ENCODE results near the gene PBRM1. TPM values are rescaled to one million over a fixed set of nuclear protein-coding genes. Genes with fewer than 3 reads are reported as not detected.

Gene PBRM1
- total RNA-seq, 1 experiment from 2014 or later = 4.4 TPM

GRCh38 chr3:52507359-52507758 lies 178.4 kb downstream of the PBRM1 start:
- no peak for DNase-seq (ENCODE audit: low read depth)
- in situ Hi-C loops (cut with HindIII; ENCODE audit: low pct_unique_long_range_greater_than_20kb, low sequenced_read_pairs) = no loop called here

GRCh38 chr3:52506266-52506966 lies 179.3 kb downstream of the PBRM1 start:
- DNase-seq (ENCODE audit: low read depth) = no peak
- in situ Hi-C loops (cut with HindIII; ENCODE audit: low pct_unique_long_range_greater_than_20kb, low sequenced_read_pairs) = no loop called here

GRCh38 chr3:52504977-52505376 lies 180.7 kb downstream of the PBRM1 start:
- in situ Hi-C loops (cut with HindIII; ENCODE audit: low pct_unique_long_range_greater_than_20kb, low sequenced_read_pairs) = no loop called here
- no peak for DNase-seq (ENCODE audit: low read depth)

- DNase-seq (ENCODE audit: low read depth) = no peak
- in situ Hi-C loops (cut with HindIII; ENCODE audit: low pct_unique_long_range_greater_than_20kb, low sequenced_read_pairs) = no loop called here
Measured at GRCh38 chr3:52503788-52504424, 181.8 kb downstream of the PBRM1 start.

GRCh38 chr3:52502808-52503350 lies 182.8 kb downstream of the PBRM1 start:
- DNase-seq (ENCODE audit: low read depth) = no peak
- in situ Hi-C loops (cut with HindIII; ENCODE audit: low pct_unique_long_range_greater_than_20kb, low sequenced_read_pairs) = no loop called here

- in situ Hi-C loops (cut with HindIII; ENCODE audit: low pct_unique_long_range_greater_than_20kb, low sequenced_read_pairs) = no loop called here
Measured at GRCh38 chr3:52502001-52502400, 183.7 kb downstream of the PBRM1 start.

GRCh38 chr3:52501046-52501445 lies 184.7 kb downstream of the PBRM1 start:
- DNase-seq (ENCODE audit: low read depth) = no peak
- in situ Hi-C loops (cut with HindIII; ENCODE audit: low pct_unique_long_range_greater_than_20kb, low sequenced_read_pairs) = no loop called here

More at GRCh38 chr3:52502001-52502400, 183.7 kb downstream of the PBRM1 start:
- no peak for DNase-seq (ENCODE audit: low read depth)

- DNase-seq (ENCODE audit: low read depth) = no peak
- in situ Hi-C loops (cut with HindIII; ENCODE audit: low pct_unique_long_range_greater_than_20kb, low sequenced_read_pairs) = no loop called here
Measured at GRCh38 chr3:52498137-52499054, 187.3 kb downstream of the PBRM1 start.

GRCh38 chr3:52495777-52496602 lies 189.7 kb downstream of the PBRM1 start:
- no peak for DNase-seq (ENCODE audit: low read depth)
- in situ Hi-C loops (cut with HindIII; ENCODE audit: low pct_unique_long_range_greater_than_20kb, low sequenced_read_pairs) = no loop called here

Other genes with a start within 250 kb of the PBRM1 start
- 0.17 TPM in 1 of 2 replicates, not detected in the other for gene SEMA3G, start 240.8 kb downstream of the PBRM1 start, total RNA-seq (2014; rRNA removed; shearing (Covaris generic); ENCODE audit: low replicate concordance)
- gene TNNC1, start 231.9 kb downstream of the PBRM1 start, total RNA-seq (2014; rRNA removed; shearing (Covaris generic); ENCODE audit: low replicate concordance) = 1.1 and 2.7 TPM in 2 replicates
- 11.9 and 36.3 TPM in 2 replicates for gene NISCH, start 230.3 kb downstream of the PBRM1 start, total RNA-seq (2014; rRNA removed; shearing (Covaris generic); ENCODE audit: low replicate concordance)
- gene STAB1, start 190.6 kb downstream of the PBRM1 start, total RNA-seq (2014; rRNA removed; shearing (Covaris generic); ENCODE audit: low replicate concordance) = not detected in 2 replicates
- gene NT5DC2, start 152.1 kb downstream of the PBRM1 start, total RNA-seq (2014; rRNA removed; shearing (Covaris generic); ENCODE audit: low replicate concordance) = 13.2 and 14.4 TPM in 2 replicates
- gene UQCC5, start 149.3 kb downstream of the PBRM1 start, total RNA-seq (2014; rRNA removed; shearing (Covaris generic); ENCODE audit: low replicate concordance) = 1.8 and 35.7 TPM in 2 replicates
- gene GNL3, start 119 bp upstream of the PBRM1 start, total RNA-seq (2014; rRNA removed; shearing (Covaris generic); ENCODE audit: low replicate concordance) = 95.6 and 127 TPM in 2 replicates
- 60.8 and 82.8 TPM in 2 replicates for gene GLT8D1, start 19.9 kb upstream of the PBRM1 start, total RNA-seq (2014; rRNA removed; shearing (Covaris generic); ENCODE audit: low replicate concordance)
- 66.9 and 83.5 TPM in 2 replicates for gene SPCS1, start 20.2 kb upstream of the PBRM1 start, total RNA-seq (2014; rRNA removed; shearing (Covaris generic); ENCODE audit: low replicate concordance)
- 16.4 and 27.3 TPM in 2 replicates for gene NEK4, start 85.0 kb upstream of the PBRM1 start, total RNA-seq (2014; rRNA removed; shearing (Covaris generic); ENCODE audit: low replicate concordance)
- gene ITIH1, start 91.7 kb upstream of the PBRM1 start, total RNA-seq (2014; rRNA removed; shearing (Covaris generic); ENCODE audit: low replicate concordance) = not detected in 2 replicates
- not detected in 2 replicates for gene ITIH3, start 108.9 kb upstream of the PBRM1 start, total RNA-seq (2014; rRNA removed; shearing (Covaris generic); ENCODE audit: low replicate concordance)
- not detected in 2 replicates for gene ITIH4, start 144.8 kb upstream of the PBRM1 start, total RNA-seq (2014; rRNA removed; shearing (Covaris generic); ENCODE audit: low replicate concordance)
- not detected in 2 replicates for gene MUSTN1, start 149.1 kb upstream of the PBRM1 start, total RNA-seq (2014; rRNA removed; shearing (Covaris generic); ENCODE audit: low replicate concordance)
- gene STIMATE, start 211.6 kb upstream of the PBRM1 start, total RNA-seq (2014; rRNA removed; shearing (Covaris generic); ENCODE audit: low replicate concordance) = 7.5 and 10.4 TPM in 2 replicates